Right forelimb (tissue), 1 donor: ENCODE results near the gene MAD1L1.

Experiments
- DNase-seq: peaks from one replicate; pipeline ENCODE4 v3.0.0-alpha.2; 2018

The MAD1L1 gene

GRCh38 chr7:2241580-2242540 is 9.1 kb upstream of the MAD1L1 start, which contains the start of the genes MRM2 and NUDT1:
Gene MRM2, minus strand, starts transcription at chr7:2242205. Its CDS starts 36 bp downstream, at chr7:2242169.
Gene NUDT1, plus strand, starts transcription at chr7:2242226. Its CDS starts 2,349 bp downstream, at chr7:2244575.
- peak; percentile 90 for DNase-seq

- DNase-seq = no peak
These were observed 6.5 kb upstream of the MAD1L1 start for GRCh38 chr7:2239242-2239641.

GRCh38 chr7:2237109-2237602 is 4.4 kb upstream of the MAD1L1 start:
- DNase-seq = no peak

- DNase-seq = no peak
These were observed 1.2 kb upstream of the MAD1L1 start for GRCh38 chr7:2233926-2234325.

GRCh38 chr7:2231992-2232765 is 566 bp downstream of the MAD1L1 start:
- DNase-seq = no peak

- DNase-seq = no peak
These were observed 1.9 kb downstream of the MAD1L1 start for GRCh38 chr7:2230882-2231281.

- no peak for DNase-seq
These were observed 2.5 kb downstream of the MAD1L1 start for GRCh38 chr7:2230226-2230625.

- no peak for DNase-seq
These were observed 3.3 kb downstream of the MAD1L1 start for GRCh38 chr7:2229467-2229866.

GRCh38 chr7:2228921-2229320 is 3.8 kb downstream of the MAD1L1 start:
- no peak for DNase-seq

GRCh38 chr7:2227699-2228098 is 5.0 kb downstream of the MAD1L1 start:
- no peak for DNase-seq

GRCh38 chr7:2225830-2226229 is 6.9 kb downstream of the MAD1L1 start:
- no peak for DNase-seq

- DNase-seq = no peak
These were observed 7.4 kb downstream of the MAD1L1 start for GRCh38 chr7:2225336-2225735.

- no peak for DNase-seq
These were observed 7.8 kb downstream of the MAD1L1 start for GRCh38 chr7:2224934-2225333.

- DNase-seq = no peak
These were observed 8.2 kb downstream of the MAD1L1 start for GRCh38 chr7:2224491-2224928.

- DNase-seq = no peak
These were observed 9.4 kb downstream of the MAD1L1 start for GRCh38 chr7:2223321-2223720.

- DNase-seq = no peak
These were observed 10.2 kb downstream of the MAD1L1 start for GRCh38 chr7:2222516-2222915.

GRCh38 chr7:2220954-2221353 is 11.8 kb downstream of the MAD1L1 start:
- DNase-seq = no peak

- DNase-seq = no peak
These were observed 12.2 kb downstream of the MAD1L1 start for GRCh38 chr7:2220506-2220905.

- no peak for DNase-seq
These were observed 12.7 kb downstream of the MAD1L1 start for GRCh38 chr7:2220030-2220429.

GRCh38 chr7:2219606-2220005 is 13.1 kb downstream of the MAD1L1 start:
- no peak for DNase-seq

- DNase-seq = no peak
These were observed 13.6 kb downstream of the MAD1L1 start for GRCh38 chr7:2219136-2219535.

- DNase-seq = no peak
These were observed 14.3 kb downstream of the MAD1L1 start for GRCh38 chr7:2218444-2218785.

- DNase-seq = no peak
These were observed 14.9 kb downstream of the MAD1L1 start for GRCh38 chr7:2217716-2218443.
